IMR-90 (cell line): ENCODE measurements around the gene CRYBA2. TPM values are rescaled to one million over a fixed set of nuclear protein-coding genes. Genes with fewer than 3 reads are reported as not detected.

Experiments
- ATAC-seq: fragments of 200-7000 bp; cut with Tn5 transposase; 2 replicates; pipeline ENCODE4 v1.9.1; 2020; ENCODE audit warnings: low read depth, mild to moderate bottlenecking, moderate library complexity
- BruUV-seq: library from RNA; stranded (reverse); fragments of 400-500 nt; replicated peaks from 2 replicates; lab custom pipeline; 2021; lab: Mats Ljungman, UMichigan
- CTCF ChIA-PET: fragments of 300-600 bp; formaldehyde crosslinking; extraction: SDS; loops from one replicate; lab custom pipeline; 2021; ENCODE audit warnings: antibody characterized with exemption; lab: Yijun Ruan, JAX
- POLR2A ChIA-PET: fragments of 300-600 bp; sonication (Branson Sonifier 250); formaldehyde crosslinking; loops from one replicate; lab custom pipeline; 2022; ENCODE audit warnings: antibody characterized with exemption; ENCODE audit not compliant: unreplicated experiment; lab: Charles Lee
- DNase-seq: peaks from one replicate; pipeline ENCODE4 v3.0.0; 2013
- H2AFZ ChIP-seq: replicated peaks from 2 replicates; pipeline ENCODE3; 2013; ENCODE audit warnings: low read length, mild to moderate bottlenecking; ENCODE audit not compliant: poor library complexity
- H2AK5ac ChIP-seq: 2 replicates; pipeline ENCODE4 v1.6.1; 2013; ENCODE audit warnings: low read depth, low read length, inconsistent platforms
- H2AK9ac ChIP-seq: replicated peaks from 2 replicates; pipeline ENCODE3; 2013; ENCODE audit warnings: mild to moderate bottlenecking, low read depth, low read length, moderate library complexity; ENCODE audit not compliant: poor library complexity
- H2BK120ac ChIP-seq: 2 replicates; pipeline ENCODE4 v1.6.1; 2013; ENCODE audit warnings: low read depth, low read length, inconsistent platforms
- H2BK15ac ChIP-seq: 3 replicates; pipeline ENCODE4 v1.6.1; 2013; ENCODE audit warnings: low read depth, low read length, inconsistent platforms
- H2BK20ac ChIP-seq: 2 replicates; pipeline ENCODE4 v1.6.1; 2013; ENCODE audit warnings: low read depth, mild to moderate bottlenecking, inconsistent platforms, low read length, moderate library complexity
- H2BK5ac ChIP-seq: 2 replicates; pipeline ENCODE4 v1.6.1; 2013; ENCODE audit warnings: mild to moderate bottlenecking, low read depth, low read length, inconsistent platforms; ENCODE audit not compliant: poor library complexity, severe bottlenecking
- H3K14ac ChIP-seq: replicated peaks from 2 replicates; pipeline ENCODE4 v1.6.1; 2013; ENCODE audit warnings: low read depth, low read length, inconsistent platforms
- H3K18ac ChIP-seq: 2 replicates; pipeline ENCODE4 v1.6.1; 2013; ENCODE audit warnings: low read depth, low read length, control low read depth
- H3K23ac ChIP-seq: 2 replicates; pipeline ENCODE4 v1.6.1; 2013; ENCODE audit warnings: low read depth, low read length, inconsistent platforms
- H3K27ac ChIP-seq: 2 replicates; pipeline ENCODE4 v1.5.1; 2013; ENCODE audit warnings: mild to moderate bottlenecking, control low read depth, low read length; ENCODE audit not compliant: insufficient read depth
- H3K27me3 ChIP-seq: 2 replicates; pipeline ENCODE4 v1.6.1; 2013; ENCODE audit warnings: low read length; ENCODE audit not compliant: control insufficient read depth, insufficient read depth
- H3K36me3 ChIP-seq: 2 replicates; pipeline ENCODE4 v1.6.1; 2013; ENCODE audit warnings: low read length, mixed read lengths; ENCODE audit not compliant: control insufficient read depth, insufficient read depth
- H3K4ac ChIP-seq: 2 replicates; pipeline ENCODE4 v1.6.1; 2013; ENCODE audit warnings: low read depth, low read length, inconsistent platforms
- H3K4me1 ChIP-seq: 2 replicates; pipeline ENCODE4 v1.6.1; 2013; ENCODE audit warnings: low read length, mixed read lengths; ENCODE audit not compliant: control insufficient read depth, insufficient read depth
- H3K4me2 ChIP-seq: 2 replicates; pipeline ENCODE4 v1.6.1; 2013; ENCODE audit warnings: low read depth, mild to moderate bottlenecking, control low read depth, low read length, moderate library complexity
- H3K4me3 ChIP-seq: 2 replicates; pipeline ENCODE4 v1.5.1; 2013; ENCODE audit warnings: low read depth, mild to moderate bottlenecking, control low read depth, low read length, moderate library complexity; ENCODE audit not compliant: insufficient read depth
- H3K56ac ChIP-seq: 2 replicates; pipeline ENCODE4 v1.6.1; 2013; ENCODE audit warnings: low read length, inconsistent platforms; ENCODE audit not compliant: insufficient read depth; ENCODE audit errors: extremely low read depth
- H3K79me1 ChIP-seq, 2 experiments: 2 replicates each; pipeline ENCODE4 v1.6.1; 2013; ENCODE audit warnings: low read length in 2 of 2, inconsistent platforms in 1 of 2, low read depth in 1 of 2
- H3K9ac ChIP-seq: 2 replicates; pipeline ENCODE4 v1.6.1; 2013; ENCODE audit warnings: low read depth, low read length, control low read depth
- H3K9me1 ChIP-seq: 2 replicates; pipeline ENCODE4 v1.6.1; 2013; ENCODE audit warnings: low read length, inconsistent platforms; ENCODE audit not compliant: insufficient read depth
- H3K9me3 ChIP-seq: 2 replicates; pipeline ENCODE4 v1.6.1; 2013; ENCODE audit warnings: low read length; ENCODE audit not compliant: control insufficient read depth, insufficient read depth
- H4K20me1 ChIP-seq: 2 replicates; pipeline ENCODE4 v1.6.1; 2013; ENCODE audit warnings: low read length, inconsistent platforms; ENCODE audit not compliant: insufficient read depth
- H4K5ac ChIP-seq: 2 replicates; pipeline ENCODE4 v1.6.1; 2013; ENCODE audit warnings: mild to moderate bottlenecking, low read depth, low read length, control low read depth
- H4K8ac ChIP-seq, 2 experiments: 2 replicates each; pipeline ENCODE4 v1.6.1; 2013; ENCODE audit warnings: low read depth in 2 of 2, low read length in 2 of 2, control low read depth in 1 of 2, inconsistent platforms in 1 of 2
- H4K91ac ChIP-seq: 2 replicates; pipeline ENCODE4 v1.6.1; 2013; ENCODE audit warnings: low read depth, low read length, inconsistent platforms; ENCODE audit not compliant: insufficient read depth
- BHLHE40 ChIP-seq: fragments of 150-350 bp; IDR thresholded peaks from 2 replicates; pipeline ENCODE4 v1.6.1; 2016; ENCODE audit warnings: mild to moderate bottlenecking, low read depth, low read length
- CEBPB ChIP-seq: IDR thresholded peaks from 2 replicates; pipeline ENCODE4 v1.6.1; 2012; ENCODE audit warnings: low read depth, low read length, improper control_type of control experiment
- CHD1 ChIP-seq: IDR thresholded peaks from 2 replicates; pipeline ENCODE4 v1.6.1; 2012; ENCODE audit warnings: low read depth, low read length, improper control_type of control experiment
- FOS ChIP-seq: fragments of 150-350 bp; IDR thresholded peaks from 2 replicates; pipeline ENCODE4 v1.6.1; 2016; ENCODE audit warnings: low read depth, low read length
- MAZ ChIP-seq: IDR thresholded peaks from 2 replicates; pipeline ENCODE4 v1.6.1; 2012; ENCODE audit warnings: low read depth, mild to moderate bottlenecking, low read length, improper control_type of control experiment, moderate library complexity, borderline replicate concordance
- MXI1 ChIP-seq: IDR thresholded peaks from 2 replicates; pipeline ENCODE4 v1.6.1; 2012; ENCODE audit warnings: low read depth, mild to moderate bottlenecking, low read length, moderate library complexity, borderline replicate concordance
- NFE2L2 ChIP-seq: fragments of 150-350 bp; IDR thresholded peaks from 2 replicates; pipeline ENCODE4 v1.6.1; 2016; ENCODE audit warnings: low read depth, mild to moderate bottlenecking, low read length
- POLR2A ChIP-seq: IDR thresholded peaks from 2 replicates; pipeline ENCODE4 v1.6.1; 2012; ENCODE audit warnings: mild to moderate bottlenecking, low read depth, low read length
- RAD21 ChIP-seq: IDR thresholded peaks from 2 replicates; pipeline ENCODE4 v1.6.1; 2012; ENCODE audit warnings: low read length, improper control_type of control experiment
- RCOR1 ChIP-seq: IDR thresholded peaks from 2 replicates; pipeline ENCODE4 v1.6.1; 2012; ENCODE audit warnings: mild to moderate bottlenecking, low read length, improper control_type of control experiment; ENCODE audit not compliant: insufficient replicate concordance
- RFX5 ChIP-seq: IDR thresholded peaks from 2 replicates; pipeline ENCODE4 v1.8.0; 2012; ENCODE audit warnings: low read depth, mild to moderate bottlenecking, low read length, moderate library complexity
- WGBS, 2 experiments: methylation state at CpG; one replicate each; pipeline versions ENCODE4 v1.1.5 to v1.1.7; 2013; ENCODE audit warnings: missing lambda C conversion rate in 2 of 2; ENCODE audit not compliant: insufficient read length in 1 of 2; ENCODE audit errors: extremely low coverage in 2 of 2; 5-methylcytosine and 5-hydroxymethylcytosine counted together
- dilution Hi-C: fragments of 300-500 bp; cut with HindIII; formaldehyde crosslinking; loops from one replicate; pipeline ENCODE4 v1.14.3; 2018; ENCODE audit warnings: low sequenced_read_pairs; ENCODE audit not compliant: unreplicated experiment
- in situ Hi-C: fragments of 300-500 bp; cut with MboI; formaldehyde crosslinking; loops from 3 replicates; pipeline ENCODE4 v1.14.3; 2019; ENCODE audit warnings: low sequenced_read_pairs, inconsistent platforms, mixed read lengths
- intact Hi-C: fragments of 100-400 bp; cut with micrococcal nuclease; formaldehyde crosslinking; loops from 2 replicates; pipeline ENCODE4 v1.10.0; 2022
- polyA plus RNA-seq, 3 experiments: library from polyadenylated mRNA; depleted of rRNA; stranded (reverse); fragments of >200 nt; gene quantifications; 2 replicates each; pipeline ENCODE4 v1.2.3, GENCODE V29; 2012; ENCODE audit warnings: low replicate concordance in 1 of 3
- total RNA-seq: library from RNA; depleted of rRNA; stranded (reverse); fragments of >200 nt; gene quantifications from 2 replicates; pipeline ENCODE4 v1.2.3, GENCODE V29; 2012
- TF ChIP-seq, protein P1 (sequence below): conservative IDR thresholded peaks from 2 replicates; pipeline ENCODE4 v1.5.1; 2012; ENCODE audit warnings: mild to moderate bottlenecking, low read depth, low read length, improper control_type of control experiment
- TF ChIP-seq, protein P2 (sequence below): fragments of 150-350 bp; IDR thresholded peaks from 2 replicates; pipeline ENCODE4 v1.6.1; 2017; ENCODE audit warnings: mild to moderate bottlenecking, antibody characterized with exemption, low read length, low read depth
- TF ChIP-seq, protein P3 (sequence below): fragments of 150-350 bp; IDR thresholded peaks from 2 replicates; pipeline ENCODE4 v1.6.1; 2016; ENCODE audit warnings: low read depth, mild to moderate bottlenecking, low read length, moderate library complexity, borderline replicate concordance

Gene CRYBA2
- total and polyA plus RNA-seq, 2 of the 4 experiments (the other 2 are of a cell fraction) = not detected

DNA sequence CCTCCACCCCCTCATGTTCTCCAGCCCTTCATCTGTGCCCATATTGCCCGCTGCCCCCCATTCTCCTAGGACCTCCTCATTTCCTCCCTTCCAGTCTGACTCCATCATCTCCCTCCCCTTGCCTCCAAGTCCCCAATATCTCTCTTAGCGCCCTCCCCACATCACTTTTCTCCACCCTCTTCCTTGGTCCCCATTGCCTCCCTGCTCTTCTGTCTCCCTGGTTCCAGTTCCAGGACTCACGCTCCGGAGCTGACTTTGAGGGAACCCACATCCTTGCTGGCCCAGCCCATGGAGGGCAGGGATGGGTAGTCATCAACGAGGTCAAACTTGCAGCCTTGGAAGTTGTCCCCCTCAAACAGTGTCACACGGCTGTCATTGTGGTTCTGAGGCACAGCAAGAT lies 2.6 kb downstream of the CRYBA2 start:
- in situ Hi-C loops = no loop called here
- Histone ChIP-seq H3K4me1 (no peaks in the 10 kb centered on the region; the same call in 1 of the 2 replicates), H2BK120ac (no peak overlapping the region), H4K91ac (no peak overlapping the region), H3K14ac (no peak overlapping the region), H3K4me3 (no peak overlapping the region), H2BK15ac (no peak overlapping the region), H4K8ac (no peak overlapping the region), H2AK5ac (no peak overlapping the region), H3K9me1 (peaks cover 3% of the 10 kb centered on the region; the same call in 1 of the 2 replicates), H3K23ac (no peak overlapping the region), H3K18ac (no peak overlapping the region), H3K36me3 (no peaks in the 10 kb centered on the region), H3K27ac (no peak overlapping the region), H3K4me2 (no peak overlapping the region), H3K9ac (no peak overlapping the region), H4K20me1 (peaks cover 3% of the 10 kb centered on the region; the same call in 1 of the 2 replicates), H3K79me1 (no peaks in the 10 kb centered on the region), H3K4ac (no peak overlapping the region), H4K5ac (no peak overlapping the region), H2BK20ac (no peak overlapping the region), H3K56ac (no peak overlapping the region), H2AFZ (no peak overlapping the region), H3K9me3 (no peaks in the 10 kb centered on the region), H2BK5ac (no peak overlapping the region), H3K27me3 (peaks cover 97% of the 10 kb centered on the region), H2AK9ac (no peak overlapping the region)
- WGBS, 2 experiments = 6% methylated on average over 3 of the region's 6 CpGs; no CpG with 5 or more reads in 1 of the 2 experiments
- dilution Hi-C loops = no loop called here
- intact Hi-C loops = no loop called here
- no peak for DNase-seq
- TF ChIP-seq BHLHE40 = no peak
- no peak for TF ChIP-seq POLR2A
- TF ChIP-seq CEBPB = no peak
- no peak for TF ChIP-seq NFE2L2
- no peak for TF ChIP-seq RCOR1
- TF ChIP-seq, protein P1, sequence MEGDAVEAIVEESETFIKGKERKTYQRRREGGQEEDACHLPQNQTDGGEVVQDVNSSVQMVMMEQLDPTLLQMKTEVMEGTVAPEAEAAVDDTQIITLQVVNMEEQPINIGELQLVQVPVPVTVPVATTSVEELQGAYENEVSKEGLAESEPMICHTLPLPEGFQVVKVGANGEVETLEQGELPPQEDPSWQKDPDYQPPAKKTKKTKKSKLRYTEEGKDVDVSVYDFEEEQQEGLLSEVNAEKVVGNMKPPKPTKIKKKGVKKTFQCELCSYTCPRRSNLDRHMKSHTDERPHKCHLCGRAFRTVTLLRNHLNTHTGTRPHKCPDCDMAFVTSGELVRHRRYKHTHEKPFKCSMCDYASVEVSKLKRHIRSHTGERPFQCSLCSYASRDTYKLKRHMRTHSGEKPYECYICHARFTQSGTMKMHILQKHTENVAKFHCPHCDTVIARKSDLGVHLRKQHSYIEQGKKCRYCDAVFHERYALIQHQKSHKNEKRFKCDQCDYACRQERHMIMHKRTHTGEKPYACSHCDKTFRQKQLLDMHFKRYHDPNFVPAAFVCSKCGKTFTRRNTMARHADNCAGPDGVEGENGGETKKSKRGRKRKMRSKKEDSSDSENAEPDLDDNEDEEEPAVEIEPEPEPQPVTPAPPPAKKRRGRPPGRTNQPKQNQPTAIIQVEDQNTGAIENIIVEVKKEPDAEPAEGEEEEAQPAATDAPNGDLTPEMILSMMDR = no peak
- no peak for TF ChIP-seq RAD21
- TF ChIP-seq, protein P2, sequence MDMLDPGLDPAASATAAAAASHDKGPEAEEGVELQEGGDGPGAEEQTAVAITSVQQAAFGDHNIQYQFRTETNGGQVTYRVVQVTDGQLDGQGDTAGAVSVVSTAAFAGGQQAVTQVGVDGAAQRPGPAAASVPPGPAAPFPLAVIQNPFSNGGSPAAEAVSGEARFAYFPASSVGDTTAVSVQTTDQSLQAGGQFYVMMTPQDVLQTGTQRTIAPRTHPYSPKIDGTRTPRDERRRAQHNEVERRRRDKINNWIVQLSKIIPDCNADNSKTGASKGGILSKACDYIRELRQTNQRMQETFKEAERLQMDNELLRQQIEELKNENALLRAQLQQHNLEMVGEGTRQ = no peak
- no peak for TF ChIP-seq RFX5
- TF ChIP-seq, protein P3, sequence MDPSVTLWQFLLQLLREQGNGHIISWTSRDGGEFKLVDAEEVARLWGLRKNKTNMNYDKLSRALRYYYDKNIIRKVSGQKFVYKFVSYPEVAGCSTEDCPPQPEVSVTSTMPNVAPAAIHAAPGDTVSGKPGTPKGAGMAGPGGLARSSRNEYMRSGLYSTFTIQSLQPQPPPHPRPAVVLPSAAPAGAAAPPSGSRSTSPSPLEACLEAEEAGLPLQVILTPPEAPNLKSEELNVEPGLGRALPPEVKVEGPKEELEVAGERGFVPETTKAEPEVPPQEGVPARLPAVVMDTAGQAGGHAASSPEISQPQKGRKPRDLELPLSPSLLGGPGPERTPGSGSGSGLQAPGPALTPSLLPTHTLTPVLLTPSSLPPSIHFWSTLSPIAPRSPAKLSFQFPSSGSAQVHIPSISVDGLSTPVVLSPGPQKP = no peak
- TF ChIP-seq FOS = no peak
- TF ChIP-seq MAZ = no peak
- TF ChIP-seq MXI1 = no peak
- no peak for TF ChIP-seq CHD1
- ChIA-PET CTCF (no interaction called here), POLR2A (no interaction called here)
- BruUV-seq = no TSS peak
- ATAC-seq = no peak
